Neuron (in vitro differentiated cells): ENCODE measurements around the gene MED13L.

Source experiments
- H2AFZ ChIP-seq: one replicate; pipeline ENCODE4 v1.6.1; 2013; ENCODE audit warnings: low read depth, mild to moderate bottlenecking, inconsistent platforms, low read length, moderate library complexity
- H3K27me3 ChIP-seq: one replicate; pipeline ENCODE4 v1.6.1; 2013; ENCODE audit warnings: low read length; ENCODE audit not compliant: insufficient read depth
- H3K36me3 ChIP-seq: one replicate; pipeline ENCODE4 v1.6.1; 2013; ENCODE audit warnings: low read length; ENCODE audit not compliant: insufficient read depth
- H3K4me1 ChIP-seq: one replicate; pipeline ENCODE4 v1.6.1; 2013; ENCODE audit warnings: low read length; ENCODE audit not compliant: insufficient read depth
- H3K4me3 ChIP-seq: 2 replicates; pipeline ENCODE4 v1.5.1; 2013; ENCODE audit warnings: mild to moderate bottlenecking, low read length, moderate library complexity
- H3K9me3 ChIP-seq: one replicate; pipeline ENCODE4 v1.6.1; 2013; ENCODE audit warnings: low read length

MED13L gene

GRCh38 chr12:116220756-116221155 is 56.7 kb downstream of the MED13L start:
- no peak overlapping the region for H3K4me3 ChIP-seq
- H3K4me1 ChIP-seq: no peaks in the 10 kb centered on the region
- peaks cover 2% of the 10 kb centered on the region for H3K36me3 ChIP-seq
- H2AFZ ChIP-seq: no peak overlapping the region
- H3K9me3 ChIP-seq: no peaks in the 10 kb centered on the region
- H3K27me3 ChIP-seq: no peaks in the 10 kb centered on the region

GRCh38 chr12:116217045-116217735 is 60.3 kb downstream of the MED13L start:
- no peak overlapping the region for H3K4me3 ChIP-seq
- no peak overlapping the region for H2AFZ ChIP-seq
- peaks cover 6% of the 10 kb centered on the region for H3K4me1 ChIP-seq
- H3K27me3 ChIP-seq: no peaks in the 10 kb centered on the region
- no peaks in the 10 kb centered on the region for H3K9me3 ChIP-seq
- H3K36me3 ChIP-seq: no peaks in the 10 kb centered on the region

- no peaks in the 10 kb centered on the region for H3K9me3 ChIP-seq
- H3K4me1 ChIP-seq: peaks cover 6% of the 10 kb centered on the region
- no peak overlapping the region for H2AFZ ChIP-seq
- H3K27me3 ChIP-seq: no peaks in the 10 kb centered on the region
- H3K4me3 ChIP-seq: no peak overlapping the region
- no peaks in the 10 kb centered on the region for H3K36me3 ChIP-seq
Observed at GRCh38 chr12:116216022-116216756, 61.3 kb downstream of the MED13L start.

GRCh38 chr12:116215023-116215422 is 62.5 kb downstream of the MED13L start:
- Histone ChIP-seq H3K9me3 (no peaks in the 10 kb centered on the region), H3K36me3 (no peaks in the 10 kb centered on the region), H2AFZ (no peak overlapping the region), H3K27me3 (no peaks in the 10 kb centered on the region), H3K4me1 (peaks cover 6% of the 10 kb centered on the region), H3K4me3 (no peak overlapping the region)

- Histone ChIP-seq H3K9me3 (no peaks in the 10 kb centered on the region), H3K27me3 (no peaks in the 10 kb centered on the region), H3K4me1 (peaks cover 6% of the 10 kb centered on the region)
Observed at GRCh38 chr12:116213885-116214527, 63.5 kb downstream of the MED13L start.

GRCh38 chr12:116213014-116213413 is 64.5 kb downstream of the MED13L start:
- H3K4me3 ChIP-seq: no peak overlapping the region
- no peaks in the 10 kb centered on the region for H3K9me3 ChIP-seq
- H3K27me3 ChIP-seq: no peaks in the 10 kb centered on the region
- no peak overlapping the region for H2AFZ ChIP-seq
- peaks cover 6% of the 10 kb centered on the region for H3K4me1 ChIP-seq
- no peaks in the 10 kb centered on the region for H3K36me3 ChIP-seq

More at GRCh38 chr12:116213885-116214527, 63.5 kb downstream of the MED13L start:
- Histone ChIP-seq H3K4me3 (no peak overlapping the region), H3K36me3 (no peaks in the 10 kb centered on the region), H2AFZ (no peak overlapping the region)

GRCh38 chr12:116210762-116211161 is 66.7 kb downstream of the MED13L start:
- Histone ChIP-seq H3K36me3 (no peaks in the 10 kb centered on the region), H3K27me3 (no peaks in the 10 kb centered on the region), H3K4me3 (no peak overlapping the region), H3K9me3 (no peaks in the 10 kb centered on the region), H3K4me1 (peaks cover 6% of the 10 kb centered on the region), H2AFZ (no peak overlapping the region)

- Histone ChIP-seq H3K9me3 (no peaks in the 10 kb centered on the region), H2AFZ (no peak overlapping the region), H3K4me1 (peaks cover 6% of the 10 kb centered on the region), H3K4me3 (no peak overlapping the region), H3K27me3 (no peaks in the 10 kb centered on the region), H3K36me3 (no peaks in the 10 kb centered on the region)
Observed at GRCh38 chr12:116210131-116210530, 67.4 kb downstream of the MED13L start.

- Histone ChIP-seq H3K4me1 (peaks cover 6% of the 10 kb centered on the region), H3K9me3 (no peaks in the 10 kb centered on the region)
Observed at GRCh38 chr12:116209503-116209902, 68.0 kb downstream of the MED13L start.

GRCh38 chr12:116207274-116207673 is 70.2 kb downstream of the MED13L start:
- Histone ChIP-seq H3K4me1 (peaks cover 9% of the 10 kb centered on the region), H3K9me3 (no peaks in the 10 kb centered on the region), H2AFZ (no peak overlapping the region), H3K27me3 (no peaks in the 10 kb centered on the region), H3K4me3 (no peak overlapping the region), H3K36me3 (no peaks in the 10 kb centered on the region)

More at GRCh38 chr12:116209503-116209902, 68.0 kb downstream of the MED13L start:
- Histone ChIP-seq H2AFZ (no peak overlapping the region), H3K36me3 (no peaks in the 10 kb centered on the region), H3K4me3 (no peak overlapping the region), H3K27me3 (no peaks in the 10 kb centered on the region)

GRCh38 chr12:116206828-116207227 is 70.7 kb downstream of the MED13L start:
- no peaks in the 10 kb centered on the region for H3K36me3 ChIP-seq
- H3K27me3 ChIP-seq: no peaks in the 10 kb centered on the region
- no peaks in the 10 kb centered on the region for H3K9me3 ChIP-seq
- H3K4me3 ChIP-seq: no peak overlapping the region
- peaks cover 13% of the 10 kb centered on the region for H3K4me1 ChIP-seq
- H2AFZ ChIP-seq: no peak overlapping the region

GRCh38 chr12:116204785-116205184 is 72.7 kb downstream of the MED13L start:
- Histone ChIP-seq H3K27me3 (no peaks in the 10 kb centered on the region), H3K4me1 (peaks cover 22% of the 10 kb centered on the region), H3K36me3 (no peaks in the 10 kb centered on the region), H2AFZ (no peak overlapping the region), H3K4me3 (no peak overlapping the region), H3K9me3 (no peaks in the 10 kb centered on the region)

- no peaks in the 10 kb centered on the region for H3K9me3 ChIP-seq
- H3K36me3 ChIP-seq: no peaks in the 10 kb centered on the region
- no peak overlapping the region for H3K4me3 ChIP-seq
- peaks cover 22% of the 10 kb centered on the region for H3K4me1 ChIP-seq
- H2AFZ ChIP-seq: no peak overlapping the region
- no peaks in the 10 kb centered on the region for H3K27me3 ChIP-seq
Observed at GRCh38 chr12:116204169-116204568, 73.3 kb downstream of the MED13L start.
